B cell (primary cell): ENCODE data around the gene GRK3.

Experiments used
- EZH2 ChIP-seq: IDR thresholded peaks from 2 replicates; pipeline ENCODE4 v1.6.1; 2012; ENCODE audit warnings: borderline replicate concordance, low read depth, mild to moderate bottlenecking, moderate library complexity, low read length; ENCODE audit not compliant: insufficient read depth, poor library complexity, severe bottlenecking
- TF ChIP-seq, protein P1 (sequence below): fragments of 200-600 bp; IDR thresholded peaks from one replicate; pipeline ENCODE4 v1.8.0; 2022; ENCODE audit warnings: antibody characterized with exemption, mild to moderate bottlenecking

DNA sequence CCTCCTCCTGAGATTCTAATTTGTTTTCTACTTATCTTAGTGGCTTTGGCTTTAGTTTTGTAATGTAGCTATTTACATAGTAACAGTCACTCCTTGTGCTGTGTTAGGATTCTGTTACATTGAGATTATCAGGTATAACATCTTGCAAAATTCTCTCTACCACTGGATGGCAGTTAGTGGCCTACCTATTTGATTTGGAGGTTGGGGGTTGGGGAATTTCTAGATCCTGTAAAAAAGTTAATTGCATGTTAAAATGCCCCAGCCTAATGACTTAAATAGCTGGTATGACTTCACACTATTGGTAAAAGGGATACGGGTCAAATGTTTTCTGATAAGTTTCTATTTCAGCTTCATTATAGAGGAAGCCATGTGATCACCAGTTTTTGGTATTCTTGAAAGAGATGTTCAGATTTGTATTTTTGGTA, 2.8 kb downstream of the GRK3 start:
- TF ChIP-seq, protein P1, sequence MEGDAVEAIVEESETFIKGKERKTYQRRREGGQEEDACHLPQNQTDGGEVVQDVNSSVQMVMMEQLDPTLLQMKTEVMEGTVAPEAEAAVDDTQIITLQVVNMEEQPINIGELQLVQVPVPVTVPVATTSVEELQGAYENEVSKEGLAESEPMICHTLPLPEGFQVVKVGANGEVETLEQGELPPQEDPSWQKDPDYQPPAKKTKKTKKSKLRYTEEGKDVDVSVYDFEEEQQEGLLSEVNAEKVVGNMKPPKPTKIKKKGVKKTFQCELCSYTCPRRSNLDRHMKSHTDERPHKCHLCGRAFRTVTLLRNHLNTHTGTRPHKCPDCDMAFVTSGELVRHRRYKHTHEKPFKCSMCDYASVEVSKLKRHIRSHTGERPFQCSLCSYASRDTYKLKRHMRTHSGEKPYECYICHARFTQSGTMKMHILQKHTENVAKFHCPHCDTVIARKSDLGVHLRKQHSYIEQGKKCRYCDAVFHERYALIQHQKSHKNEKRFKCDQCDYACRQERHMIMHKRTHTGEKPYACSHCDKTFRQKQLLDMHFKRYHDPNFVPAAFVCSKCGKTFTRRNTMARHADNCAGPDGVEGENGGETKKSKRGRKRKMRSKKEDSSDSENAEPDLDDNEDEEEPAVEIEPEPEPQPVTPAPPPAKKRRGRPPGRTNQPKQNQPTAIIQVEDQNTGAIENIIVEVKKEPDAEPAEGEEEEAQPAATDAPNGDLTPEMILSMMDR = no peak
- TF ChIP-seq EZH2 = no peak
